Calu3 (cell line): ENCODE data around the gene CYBRD1. TPM values are rescaled to one million over a fixed set of nuclear protein-coding genes. Genes with fewer than 3 reads are reported as not detected.

ENCODE experiments used
- BruUV-seq: library from RNA; stranded (reverse); fragments of 400-500 nt; replicated peaks from 2 replicates; lab custom pipeline; 2021; lab: Mats Ljungman, UMichigan
- CTCF ChIA-PET: fragments of 300-600 bp; sonication (Branson Sonifier 250); formaldehyde crosslinking; loops from one replicate; lab custom pipeline; 2022; ENCODE audit warnings: antibody characterized with exemption; lab: Charles Lee
- DNase-seq: peaks from one replicate; pipeline ENCODE4 v3.0.0; 2022
- H3K27ac Mint-ChIP-seq: one replicate; pipeline ENCODE4 v1.8.0; 2022; ENCODE audit warnings: mixed read lengths; ENCODE audit not compliant: unreplicated experiment
- H3K27me3 Mint-ChIP-seq: one replicate; pipeline ENCODE4 v1.8.0; 2022; ENCODE audit warnings: mixed read lengths; ENCODE audit not compliant: unreplicated experiment
- H3K36me3 Mint-ChIP-seq: one replicate; pipeline ENCODE4 v1.8.0; 2022; ENCODE audit warnings: mild to moderate bottlenecking, moderate library complexity, mixed read lengths; ENCODE audit not compliant: insufficient read depth, unreplicated experiment
- H3K4me1 Mint-ChIP-seq: one replicate; pipeline ENCODE4 v1.8.0; 2022; ENCODE audit warnings: mild to moderate bottlenecking, low read depth, mixed read lengths; ENCODE audit not compliant: unreplicated experiment
- H3K4me3 Mint-ChIP-seq: one replicate; pipeline ENCODE4 v1.8.0; 2022; ENCODE audit warnings: mild to moderate bottlenecking, low read depth, moderate library complexity, mixed read lengths; ENCODE audit not compliant: unreplicated experiment
- H3K9me3 Mint-ChIP-seq: one replicate; pipeline ENCODE4 v1.8.0; 2022; ENCODE audit warnings: low read depth, mixed read lengths; ENCODE audit not compliant: unreplicated experiment
- CTCF ChIP-seq: fragments of 200-600 bp; IDR thresholded peaks from one replicate; pipeline ENCODE4 v1.8.0; 2022; ENCODE audit warnings: antibody characterized with exemption; ENCODE audit not compliant: unreplicated experiment
- intact Hi-C: fragments of 100-400 bp; cut with micrococcal nuclease; formaldehyde crosslinking; loops from one replicate; pipeline ENCODE4 v1.10.0; 2022; ENCODE audit not compliant: unreplicated experiment
- total RNA-seq: library from RNA; stranded (reverse); gene quantifications from 2 replicates; pipeline ENCODE4 v1.2.3, GENCODE V29; 2022

CYBRD1 gene
- total RNA-seq, 1 experiment from 2014 or later: 2.6 TPM

- Mint-ChIP-seq H3K4me3 (no peak overlapping the region), H3K36me3 (no peaks in the 10 kb centered on the region), H3K4me1 (no peaks in the 10 kb centered on the region), H3K27me3 (peaks cover 1% of the 10 kb centered on the region), H3K27ac (no peak overlapping the region), H3K9me3 (no peaks in the 10 kb centered on the region)
- no peak for DNase-seq
- no TSS peak for BruUV-seq
- intact Hi-C loops: no loop called here
- TF ChIP-seq CTCF: no peak
- CTCF ChIA-PET: no interaction called here
Measured at GRCh38 chr2:171540437-171540836, 18.2 kb downstream of the CYBRD1 start.

- Mint-ChIP-seq H3K4me3 (no peak overlapping the region), H3K4me1 (no peaks in the 10 kb centered on the region), H3K9me3 (no peaks in the 10 kb centered on the region), H3K36me3 (no peaks in the 10 kb centered on the region), H3K27me3 (peaks cover 4% of the 10 kb centered on the region), H3K27ac (no peak overlapping the region)
- no TSS peak for BruUV-seq
- CTCF ChIA-PET: no interaction called here
- DNase-seq: peak; percentile 42
- TF ChIP-seq CTCF: no peak
- intact Hi-C loops: no loop called here
Measured at GRCh38 chr2:171541202-171541887, 19.1 kb downstream of the CYBRD1 start.

- CTCF ChIA-PET: interaction anchor here (0.7 kb wide), 1 partner anchor 371 kb away, joined by 7 read pairs; no protein-coding TSS in a partner anchor
- H3K27me3 Mint-ChIP-seq: peaks cover 16% of the 10 kb centered on the region
- no peaks in the 10 kb centered on the region for H3K9me3 Mint-ChIP-seq
Measured at GRCh38 chr2:171545086-171545485, 22.8 kb downstream of the CYBRD1 start.

GRCh38 chr2:171547256-171547655 is 25.0 kb downstream of the CYBRD1 start:
- no peak for DNase-seq
- no peaks in the 10 kb centered on the region for H3K9me3 Mint-ChIP-seq
- intact Hi-C loops: no loop called here
- CTCF ChIA-PET: interaction anchor here (0.7 kb wide), 1 partner anchor 35 kb away, joined by 4 read pairs; no protein-coding TSS in a partner anchor
- peaks cover 16% of the 10 kb centered on the region for H3K27me3 Mint-ChIP-seq
- H3K36me3 Mint-ChIP-seq: no peaks in the 10 kb centered on the region
- H3K4me1 Mint-ChIP-seq: no peaks in the 10 kb centered on the region
- H3K27ac Mint-ChIP-seq: no peak overlapping the region
- H3K4me3 Mint-ChIP-seq: no peak overlapping the region
- TF ChIP-seq CTCF: no peak
- BruUV-seq: no TSS peak

More at GRCh38 chr2:171545086-171545485, 22.8 kb downstream of the CYBRD1 start:
- no peak overlapping the region for H3K27ac Mint-ChIP-seq
- no TSS peak for BruUV-seq
- no peak overlapping the region for H3K4me3 Mint-ChIP-seq
- no peak for TF ChIP-seq CTCF
- no peaks in the 10 kb centered on the region for H3K4me1 Mint-ChIP-seq
- no peaks in the 10 kb centered on the region for H3K36me3 Mint-ChIP-seq
- intact Hi-C loops: no loop called here
- DNase-seq: no peak
